Activated effector memory CD4-positive, alpha-beta T cell treated with anti-CD3 and anti-CD28 coated beads, Interleukin-2, amount 50 U/mL, for 16 hours (primary cell): ENCODE measurements around the gene TXNDC5.

ENCODE experiments used
- DNase-seq: peaks from one replicate; pipeline ENCODE4 v3.0.0-alpha.2; 2020

Gene TXNDC5

GRCh38 chr6:7910654-7911344, at the start of gene TXNDC5:
Gene TXNDC5 (minus strand): TSS chr6:7910788. CDS start chr6:7910776, 12 bp downstream.
- DNase-seq, result peak; percentile 90

GRCh38 chr6:7960141-7960540, 49.6 kb upstream of the TXNDC5 start:
- DNase-seq, result no peak

- DNase-seq, result no peak
Observed at GRCh38 chr6:7959453-7959852, 48.9 kb upstream of the TXNDC5 start.

- no peak for DNase-seq
Observed at GRCh38 chr6:7958464-7958863, 47.9 kb upstream of the TXNDC5 start.

GRCh38 chr6:7956257-7956656, 45.7 kb upstream of the TXNDC5 start:
- DNase-seq, result no peak

GRCh38 chr6:7954477-7955200, 44.1 kb upstream of the TXNDC5 start:
- no peak for DNase-seq

- no peak for DNase-seq
Observed at GRCh38 chr6:7953753-7954152, 43.2 kb upstream of the TXNDC5 start.

- no peak for DNase-seq
Observed at GRCh38 chr6:7939864-7940228, 29.3 kb upstream of the TXNDC5 start.

GRCh38 chr6:7939184-7939863, 28.7 kb upstream of the TXNDC5 start:
- DNase-seq, result no peak

GRCh38 chr6:7938562-7939183, 28.1 kb upstream of the TXNDC5 start:
- no peak for DNase-seq

GRCh38 chr6:7933794-7934193, 23.2 kb upstream of the TXNDC5 start:
- no peak for DNase-seq

GRCh38 chr6:7932625-7933024, 22.0 kb upstream of the TXNDC5 start:
- no peak for DNase-seq

- no peak for DNase-seq
Observed at GRCh38 chr6:7924867-7925266, 14.3 kb upstream of the TXNDC5 start.

- no peak for DNase-seq
Observed at GRCh38 chr6:7922596-7922995, 12.0 kb upstream of the TXNDC5 start.

GRCh38 chr6:7921632-7922092, 11.1 kb upstream of the TXNDC5 start:
- DNase-seq, result no peak

- DNase-seq, result no peak
Observed at GRCh38 chr6:7921046-7921445, 10.5 kb upstream of the TXNDC5 start.

- no peak for DNase-seq
Observed at GRCh38 chr6:7920425-7920824, 9.8 kb upstream of the TXNDC5 start.

- peak; percentile 81 for DNase-seq
Observed at GRCh38 chr6:7919871-7920270, 9.3 kb upstream of the TXNDC5 start.

GRCh38 chr6:7918403-7918802, 7.8 kb upstream of the TXNDC5 start:
- DNase-seq, result no peak

- no peak for DNase-seq
Observed at GRCh38 chr6:7917729-7918128, 7.1 kb upstream of the TXNDC5 start.

GRCh38 chr6:7916959-7917358, 6.4 kb upstream of the TXNDC5 start:
- no peak for DNase-seq

- no peak for DNase-seq
Observed at GRCh38 chr6:7914991-7915789, 4.6 kb upstream of the TXNDC5 start.

- DNase-seq, result no peak
Observed at GRCh38 chr6:7914311-7914710, 3.7 kb upstream of the TXNDC5 start.
